A549 (cell line): ENCODE data around the gene MAMLD1. TPM values are rescaled to one million over a fixed set of nuclear protein-coding genes. Genes with fewer than 3 reads are reported as not detected.

Experiments
- ATAC-seq, 2 experiments: fragments of 200-7000 bp in 1 of 2; fragments of >200 bp in 1 of 2; cut with Nextera tagmentation in 1 of 2; cut with Tn5 transposase in 1 of 2; 3 replicates each; pipeline versions ENCODE4 v1.8.0 to v1.9.1; 2018 to 2020; ENCODE audit warnings: mild to moderate bottlenecking in 1 of 2, moderate library complexity in 1 of 2
- CTCF ChIA-PET: fragments of 300-600 bp; sonication (Branson Sonifier 250); formaldehyde crosslinking; extraction: SDS; loops from one replicate; lab custom pipeline; 2021; ENCODE audit warnings: antibody characterized with exemption, inconsistent platforms; lab: Yijun Ruan, JAX
- POLR2A ChIA-PET: fragments of 350-600 bp; formaldehyde crosslinking; extraction: SDS; loops from one replicate; lab custom pipeline; 2021; ENCODE audit warnings: antibody characterized with exemption, inconsistent platforms; lab: Yijun Ruan, JAX
- DNase-seq, 2 experiments: peaks; one replicate each; pipeline versions ENCODE4 v3.0.0 to v3.0.0-alpha.2; 2011 to 2016; ENCODE audit warnings: low read depth in 1 of 2, low spot score in 1 of 2
- FAIRE-seq: peaks from 2 replicates; lab custom pipeline; 2011; peaks lifted over from hg19 to GRCh38; lab: Jason Lieb, UNC
- H3K27ac ChIP-seq, 2 experiments: fragments of >200 bp; sonication (Bioruptor Twin); formaldehyde crosslinking; 3 replicates each; pipeline ENCODE4 v1.5.1; 2016 to 2017
- H3K4me1 ChIP-seq: fragments of >200 bp; sonication (Bioruptor Twin); formaldehyde crosslinking; 3 replicates; pipeline ENCODE4 v1.6.1; 2016
- H3K4me2 ChIP-seq: fragments of >200 bp; sonication (Bioruptor Twin); formaldehyde crosslinking; 3 replicates; pipeline ENCODE4 v1.6.1; 2016
- H3K4me3 ChIP-seq: fragments of >200 bp; sonication (Bioruptor Twin); formaldehyde crosslinking; 3 replicates; pipeline ENCODE4 v1.5.1; 2016
- H3K9me3 ChIP-seq: fragments of >200 bp; sonication (Bioruptor Twin); formaldehyde crosslinking; 3 replicates; pipeline ENCODE4 v1.6.1; 2016
- ATOH8 ChIP-seq: fragments of 250-450 bp; sonication (Bioruptor Pico); IDR thresholded peaks from 2 replicates; pipeline ENCODE4 v1.5.0; 2020; ENCODE audit warnings: low read depth, mild to moderate bottlenecking, moderate library complexity
- CBX8 ChIP-seq: fragments of 200-600 bp; sonication (generic); IDR thresholded peaks from 2 replicates; pipeline ENCODE4 v1.6.1; 2016
- CEBPB ChIP-seq, 2 experiments: fragments of >200 bp in 1 of 2; sonication (Bioruptor Twin) in 1 of 2; formaldehyde crosslinking in 1 of 2; IDR thresholded peaks; 2 replicates each; pipeline ENCODE4 v1.6.1; 2012 to 2016
- CHD4 ChIP-seq: fragments of 200-600 bp; sonication (generic); IDR thresholded peaks from 2 replicates; pipeline ENCODE4 v1.6.1; 2016; ENCODE audit warnings: antibody characterized with exemption, mild to moderate bottlenecking, borderline replicate concordance
- CTCF ChIP-seq: fragments of >200 bp; sonication (Bioruptor Twin); formaldehyde crosslinking; IDR thresholded peaks from 3 replicates; pipeline ENCODE4 v1.5.1; 2016
- ELK1 ChIP-seq: fragments of 150-350 bp; IDR thresholded peaks from 2 replicates; pipeline ENCODE4 v1.6.1; 2014; ENCODE audit warnings: low read depth, mild to moderate bottlenecking, low read length
- EP300 ChIP-seq, 2 experiments: fragments of >200 bp; sonication (Bioruptor Twin); formaldehyde crosslinking; IDR thresholded peaks; 2 replicates in 1 of 2; 3 replicates in 1 of 2; pipeline ENCODE4 v1.6.1; 2016 to 2017
- HDAC2 ChIP-seq: fragments of 200-600 bp; sonication (generic); IDR thresholded peaks from 2 replicates; pipeline ENCODE4 v1.6.1; 2016
- HES2 ChIP-seq: fragments of >200 bp; sonication (Bioruptor Twin); formaldehyde crosslinking; IDR thresholded peaks from 2 replicates; pipeline ENCODE4 v1.6.1; 2016
- HOXA7 ChIP-seq: fragments of 250-450 bp; sonication (Bioruptor Pico); IDR thresholded peaks from 2 replicates; pipeline ENCODE4 v1.5.0; 2020; ENCODE audit warnings: mild to moderate bottlenecking, moderate library complexity
- HOXB5 ChIP-seq: fragments of 250-450 bp; sonication (Bioruptor Pico); IDR thresholded peaks from 2 replicates; pipeline ENCODE4 v1.5.0; 2020; ENCODE audit warnings: mild to moderate bottlenecking, moderate library complexity
- JUN ChIP-seq, 2 experiments: fragments of >200 bp; sonication (Bioruptor Twin); formaldehyde crosslinking; IDR thresholded peaks; 2 replicates in 1 of 2; 3 replicates in 1 of 2; pipeline ENCODE4 v1.6.1; 2016 to 2017
- MAFK ChIP-seq: fragments of 450-650 bp; IDR thresholded peaks from 2 replicates; pipeline ENCODE4 v1.6.1; 2014; ENCODE audit not compliant: partially characterized antibody
- MAZ ChIP-seq: fragments of 150-350 bp; IDR thresholded peaks from 2 replicates; pipeline ENCODE4 v1.6.1; 2014; ENCODE audit warnings: antibody characterized with exemption, low read depth, low read length, borderline replicate concordance
- NFE2L2 ChIP-seq: fragments of 150-350 bp; conservative IDR thresholded peaks from 2 replicates; pipeline ENCODE4 v1.6.1; 2014; ENCODE audit warnings: low read length
- POLR2AphosphoS2 ChIP-seq: conservative IDR thresholded peaks from 2 replicates; pipeline ENCODE4 v1.6.1; 2012; ENCODE audit warnings: low read length, improper control_type of control experiment, inconsistent platforms
- RCOR1 ChIP-seq: fragments of 150-350 bp; IDR thresholded peaks from 2 replicates; pipeline ENCODE4 v1.6.1; 2014; ENCODE audit warnings: antibody characterized with exemption, low read length, low read depth
- RNF2 ChIP-seq: fragments of 200-600 bp; sonication (generic); IDR thresholded peaks from 2 replicates; pipeline ENCODE4 v1.6.1; 2016; ENCODE audit warnings: low read depth, mild to moderate bottlenecking, antibody characterized with exemption, moderate library complexity, borderline replicate concordance
- SMC3 ChIP-seq: fragments of >200 bp; sonication (Bioruptor Twin); formaldehyde crosslinking; IDR thresholded peaks from 3 replicates; pipeline ENCODE4 v1.6.1; 2018; ENCODE audit warnings: inconsistent platforms
- SREBF2 ChIP-seq: fragments of 450-650 bp; IDR thresholded peaks from 2 replicates; pipeline ENCODE4 v1.6.1; 2014; ENCODE audit warnings: mild to moderate bottlenecking, moderate library complexity
- TFCP2L1 ChIP-seq: fragments of 250-450 bp; sonication (Bioruptor Pico); IDR thresholded peaks from 2 replicates; pipeline ENCODE4 v1.5.0; 2021; ENCODE audit warnings: mild to moderate bottlenecking
- ZSCAN20 ChIP-seq: fragments of 250-450 bp; sonication (Bioruptor Pico); IDR thresholded peaks from 2 replicates; pipeline ENCODE4 v1.8.0; 2022; ENCODE audit warnings: mild to moderate bottlenecking, moderate library complexity
- WGBS: methylation state at CpG from one replicate; pipeline ENCODE4 v1.1.6; 2017; ENCODE audit errors: missing lambda C conversion rate; 5-methylcytosine and 5-hydroxymethylcytosine counted together
- polyA plus RNA-seq, 4 experiments: library from polyadenylated mRNA; depleted of rRNA in 3 of 4; stranded (reverse); fragments of >200 nt; fragmentation: RNase III in 1 of 4; extraction: RNeasy Plus Mini Kit Qiagen cat#74134 plus additional on column Dnase treatment in 1 of 4; gene quantifications; 2 replicates in 3 of 4; 3 replicates in 1 of 4; pipeline ENCODE4 v1.2.3, GENCODE V29; 2011 to 2017
- TF ChIP-seq, protein P1 (sequence below): IDR thresholded peaks from 2 replicates; pipeline ENCODE4 v1.6.1; 2012

Gene MAMLD1
- polyA plus RNA-seq, 2 of the 4 experiments (the other 2 are of a cell fraction) = 1.2 to 2.3 TPM

- TF ChIP-seq CTCF = no peak
- no peak for TF ChIP-seq HDAC2
- no peak for TF ChIP-seq SMC3
- TF ChIP-seq MAZ = no peak
- no peak for TF ChIP-seq HOXA7 (CRISPR knock-in tag)
These were observed 75.0 kb downstream of the MAMLD1 start (continued) for GRCh38 chrX:150438165-150438564.

DNA sequence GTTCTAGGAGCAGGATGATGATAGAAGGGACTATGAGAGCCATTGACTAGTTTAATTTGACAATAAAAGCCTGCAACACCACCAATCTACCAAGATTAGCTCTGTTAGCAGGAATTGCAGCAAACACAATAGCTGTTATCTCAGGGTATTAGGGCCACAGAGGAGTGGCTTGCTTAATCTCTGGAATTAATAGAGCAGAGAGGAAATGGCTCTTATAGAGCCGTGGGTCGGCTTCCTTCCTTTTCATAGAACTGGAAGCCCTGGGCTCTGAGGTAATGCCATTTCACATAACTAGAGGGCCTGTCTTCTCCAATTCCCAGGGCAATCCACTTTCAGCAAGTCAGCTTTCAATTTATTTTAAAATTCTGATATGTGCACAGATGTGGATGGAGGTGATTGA is 83.0 kb downstream of the MAMLD1 start:
- no peaks in the 10 kb centered on the region for H3K4me1 ChIP-seq
- ATAC-seq (no peak), FAIRE-seq (no peak), DNase-seq (no peak)
- no peak overlapping the region for H3K4me2 ChIP-seq
- CTCF ChIA-PET = no interaction called here
- H3K9me3 ChIP-seq = no peaks in the 10 kb centered on the region
- 92% methylated on average over 2 of the region's 2 CpGs for WGBS
- POLR2A ChIA-PET = no interaction called here
- no peak overlapping the region for H3K27ac ChIP-seq
- no peak overlapping the region for H3K4me3 ChIP-seq
- TF ChIP-seq ATOH8 (CRISPR knock-in tag) (no peak), CTCF (no peak), JUN (IDR thresholded peaks at IDR 0.05) (no peak), EP300 (IDR thresholded peaks at IDR 0.05) (no peak), NFE2L2 (no peak), ELK1 (no peak), HOXB5 (CRISPR knock-in tag) (no peak), TFCP2L1 (CRISPR knock-in tag) (no peak), RCOR1 (no peak), HES2 (no peak), POLR2AphosphoS2 (no peak), RNF2 (no peak), SREBF2 (no peak), CHD4 (no peak), MAZ (no peak), MAFK (no peak), ZSCAN20 (CRISPR knock-in tag) (no peak), CEBPB (IDR thresholded peaks at IDR 0.05) (no peak), CBX8 (no peak)
- TF ChIP-seq, protein P1, sequence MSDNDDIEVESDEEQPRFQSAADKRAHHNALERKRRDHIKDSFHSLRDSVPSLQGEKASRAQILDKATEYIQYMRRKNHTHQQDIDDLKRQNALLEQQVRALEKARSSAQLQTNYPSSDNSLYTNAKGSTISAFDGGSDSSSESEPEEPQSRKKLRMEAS = no peak
